ENCODE data around the gene ADGRL3.

- TF ChIP-seq CTCF (IDR thresholded peaks at IDR 0.05), result no peak
- no peak for TF ChIP-seq POLR2A (IDR thresholded peaks at IDR 0.05)
Observed at GRCh38 chr4:62093735-62094134, 893.6 kb downstream of the ADGRL3 start.

Data from thyroid gland (tissue), 4 donors.